Measurements from ENCODE around the gene CFAP65. TPM values are rescaled to one million over a fixed set of nuclear protein-coding genes. Genes with fewer than 3 reads are reported as not detected.

Gene CFAP65
- polyA plus RNA-seq, 1 donor (not counting 4 experiments of a cell fraction or from before 2014, with no cell fraction given) = not detected

DNA sequence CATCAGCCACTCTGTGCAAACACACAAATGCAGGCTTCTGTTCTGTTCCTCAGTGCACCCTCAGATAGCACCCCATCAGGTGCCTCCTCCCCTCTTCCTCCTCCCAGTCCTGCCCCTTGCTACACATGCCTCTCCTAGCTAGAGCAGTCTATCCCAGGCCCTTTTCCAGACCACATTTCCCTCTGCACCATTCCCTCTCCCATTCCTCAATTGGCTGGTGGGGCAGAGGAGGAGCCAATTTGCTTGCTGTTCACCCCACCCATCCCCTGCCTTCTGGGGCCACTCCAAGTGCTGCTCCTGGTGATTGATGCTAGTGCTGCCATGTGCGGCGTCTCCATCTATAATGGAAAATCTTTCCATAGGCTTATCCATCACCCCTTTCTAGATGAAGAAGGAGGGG, 5.4 kb downstream of the CFAP65 start:
- Histone ChIP-seq H3K4me1 (ENCODE audit: control insufficient read depth, extremely low read depth, insufficient read depth, low read length) (no peaks in the 10 kb centered on the region), H3K79me2 (ENCODE audit: control insufficient read depth, insufficient read depth, low read length) (no peaks in the 10 kb centered on the region), H3K27ac (ENCODE audit: control insufficient read depth, insufficient read depth, low read length) (no peak overlapping the region), H2AFZ (ENCODE audit: control insufficient read depth, low read length) (no peak overlapping the region), H3K36me3 (ENCODE audit: control insufficient read depth in 2 of 2, extremely low read depth in 1 of 2, insufficient read depth in 2 of 2, low read length in 2 of 2) (no peaks in the 10 kb centered on the region), H3K4me2 (ENCODE audit: control insufficient read depth, extremely low read depth, insufficient read depth, low read depth, low read length) (no peak overlapping the region), H3K27me3 (ENCODE audit: control insufficient read depth, extremely low read depth, insufficient read depth, low read length) (peaks cover 12% of the 10 kb centered on the region), H3K9me3 (ENCODE audit: control insufficient read depth, low read depth, low read length) (no peaks in the 10 kb centered on the region), H3K9me1 (ENCODE audit: control insufficient read depth, extremely low read depth, insufficient read depth, low read length) (no peaks in the 10 kb centered on the region), H3K4me3 (ENCODE audit: control insufficient read depth in 2 of 3, extremely low read depth in 1 of 3, insufficient read depth in 2 of 3, low read depth in 1 of 3, low read length in 3 of 3) (no peak overlapping the region), H4K20me1 (ENCODE audit: control insufficient read depth, extremely low read depth, insufficient read depth, low read length) (no peaks in the 10 kb centered on the region), H3K9ac (ENCODE audit: control insufficient read depth, extremely low read depth, insufficient read depth, low read length) (no peak overlapping the region)
- DNase-seq (ENCODE audit: low read depth, low spot score) (no peak), FAIRE-seq (no peak)
- TF ChIP-seq, protein P1, sequence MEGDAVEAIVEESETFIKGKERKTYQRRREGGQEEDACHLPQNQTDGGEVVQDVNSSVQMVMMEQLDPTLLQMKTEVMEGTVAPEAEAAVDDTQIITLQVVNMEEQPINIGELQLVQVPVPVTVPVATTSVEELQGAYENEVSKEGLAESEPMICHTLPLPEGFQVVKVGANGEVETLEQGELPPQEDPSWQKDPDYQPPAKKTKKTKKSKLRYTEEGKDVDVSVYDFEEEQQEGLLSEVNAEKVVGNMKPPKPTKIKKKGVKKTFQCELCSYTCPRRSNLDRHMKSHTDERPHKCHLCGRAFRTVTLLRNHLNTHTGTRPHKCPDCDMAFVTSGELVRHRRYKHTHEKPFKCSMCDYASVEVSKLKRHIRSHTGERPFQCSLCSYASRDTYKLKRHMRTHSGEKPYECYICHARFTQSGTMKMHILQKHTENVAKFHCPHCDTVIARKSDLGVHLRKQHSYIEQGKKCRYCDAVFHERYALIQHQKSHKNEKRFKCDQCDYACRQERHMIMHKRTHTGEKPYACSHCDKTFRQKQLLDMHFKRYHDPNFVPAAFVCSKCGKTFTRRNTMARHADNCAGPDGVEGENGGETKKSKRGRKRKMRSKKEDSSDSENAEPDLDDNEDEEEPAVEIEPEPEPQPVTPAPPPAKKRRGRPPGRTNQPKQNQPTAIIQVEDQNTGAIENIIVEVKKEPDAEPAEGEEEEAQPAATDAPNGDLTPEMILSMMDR (optimal IDR thresholded peaks at IDR 0.05 in 1 of 3, IDR thresholded peaks at IDR 0.05 in 1 of 3, conservative IDR thresholded peaks at IDR 0.05 in 1 of 3; ENCODE audit: extremely low read depth in 1 of 3, insufficient read depth in 2 of 3, low read length in 3 of 3) = no peak
- no peak for TF ChIP-seq EZH2 (IDR thresholded peaks at IDR 0.05; ENCODE audit: low read length)
- dilution Hi-C loops (cut with MboI; ENCODE audit: extremely low pct_ligation_motif_present, low sequenced_read_pairs) = no loop called here

DNA sequence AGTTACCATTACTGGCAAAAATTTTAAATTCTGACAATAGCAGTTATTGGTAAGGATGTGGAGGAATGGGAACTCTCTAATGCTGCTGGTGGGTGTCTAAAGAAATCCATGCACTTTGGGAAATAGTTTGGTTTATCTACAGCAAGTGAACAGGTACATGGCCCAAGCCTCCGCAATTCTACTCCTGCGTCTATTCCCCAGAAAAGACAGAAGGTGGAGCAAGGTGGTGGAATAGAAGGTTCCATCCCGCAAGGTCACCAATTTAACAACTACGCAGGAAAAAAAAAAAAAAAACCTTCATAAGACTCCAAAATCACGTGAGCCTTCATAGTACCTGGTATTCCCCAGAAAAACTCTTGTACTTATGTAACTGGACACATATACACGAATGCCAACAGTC, 6.5 kb downstream of the CFAP65 start:
- no peak for DNase-seq (ENCODE audit: low read depth, low spot score)
- dilution Hi-C loops (cut with MboI; ENCODE audit: extremely low pct_ligation_motif_present, low sequenced_read_pairs) = no loop called here
- no peak for TF ChIP-seq EZH2 (IDR thresholded peaks at IDR 0.05; ENCODE audit: low read length)
- TF ChIP-seq, protein P1 (optimal IDR thresholded peaks at IDR 0.05 in 1 of 3, IDR thresholded peaks at IDR 0.05 in 1 of 3, conservative IDR thresholded peaks at IDR 0.05 in 1 of 3; ENCODE audit: extremely low read depth in 1 of 3, insufficient read depth in 2 of 3, low read length in 3 of 3) = no peak
- Histone ChIP-seq H3K36me3 (ENCODE audit: control insufficient read depth in 2 of 2, extremely low read depth in 1 of 2, insufficient read depth in 2 of 2, low read length in 2 of 2) (no peaks in the 10 kb centered on the region), H3K79me2 (ENCODE audit: control insufficient read depth, insufficient read depth, low read length) (no peaks in the 10 kb centered on the region), H3K4me2 (ENCODE audit: control insufficient read depth, extremely low read depth, insufficient read depth, low read depth, low read length) (no peak overlapping the region), H3K9me1 (ENCODE audit: control insufficient read depth, extremely low read depth, insufficient read depth, low read length) (no peaks in the 10 kb centered on the region), H3K9me3 (ENCODE audit: control insufficient read depth, low read depth, low read length) (no peaks in the 10 kb centered on the region), H3K27me3 (ENCODE audit: control insufficient read depth, extremely low read depth, insufficient read depth, low read length) (peaks cover 10% of the 10 kb centered on the region), H3K4me1 (ENCODE audit: control insufficient read depth, extremely low read depth, insufficient read depth, low read length) (no peaks in the 10 kb centered on the region), H3K27ac (ENCODE audit: control insufficient read depth, insufficient read depth, low read length) (no peak overlapping the region), H3K4me3 (ENCODE audit: control insufficient read depth in 2 of 3, extremely low read depth in 1 of 3, insufficient read depth in 2 of 3, low read depth in 1 of 3, low read length in 3 of 3) (no peak overlapping the region), H4K20me1 (ENCODE audit: control insufficient read depth, extremely low read depth, insufficient read depth, low read length) (no peaks in the 10 kb centered on the region), H2AFZ (ENCODE audit: control insufficient read depth, low read length) (no peak overlapping the region), H3K9ac (ENCODE audit: control insufficient read depth, extremely low read depth, insufficient read depth, low read length) (no peak overlapping the region)
- no peak for FAIRE-seq

All from keratinocyte (primary cell).